B cell (primary cell): ENCODE data around the gene ADARB2. TPM values are rescaled to one million over a fixed set of nuclear protein-coding genes. Genes with fewer than 3 reads are reported as not detected.

ENCODE experiments used
- ATAC-seq: fragments of 200-7000 bp; cut with Tn5 transposase; one replicate; pipeline ENCODE4 v1.10.0; 2021; ENCODE audit warnings: low read depth, mild to moderate bottlenecking, moderate number of reproducible peaks, moderate library complexity
- CTCF ChIA-PET: fragments of 350-600 bp; sonication (Branson Sonifier 250); formaldehyde crosslinking; loops from one replicate; lab custom pipeline; 2021; ENCODE audit warnings: antibody characterized with exemption, inconsistent platforms; lab: Charles Lee
- POLR2A ChIA-PET: fragments of 350-600 bp; sonication (Branson Sonifier 250); formaldehyde crosslinking; loops from one replicate; lab custom pipeline; 2021; ENCODE audit warnings: antibody characterized with exemption; lab: Charles Lee
- DNase-seq: peaks from one replicate; pipeline ENCODE4 v3.0.0; 2013
- H2AFZ ChIP-seq: 2 replicates; pipeline ENCODE4 v1.6.1; 2012; ENCODE audit warnings: mild to moderate bottlenecking, low read depth, low read length; ENCODE audit not compliant: insufficient read depth, poor library complexity, severe bottlenecking
- H3K27ac ChIP-seq, 2 donors: 1 replicate in 1 of 2; 2 replicates in 1 of 2; pipeline ENCODE4 v1.5.1; 2012 to 2013; ENCODE audit warnings: low read length in 2 of 2, mild to moderate bottlenecking in 2 of 2, moderate library complexity in 1 of 2
- H3K27me3 ChIP-seq, 4 experiments: fragments of 200-600 bp in 1 of 4; sonication (generic) in 1 of 4; replicated peaks in 1 of 4; 1 replicate in 2 of 4; 2 replicates in 2 of 4; pipeline versions ENCODE4 v1.6.1 to v1.7.0; 2013 to 2016; ENCODE audit warnings: low read length in 3 of 4, mild to moderate bottlenecking in 2 of 4, mixed read lengths in 1 of 4, moderate library complexity in 1 of 4; ENCODE audit not compliant: insufficient read depth in 4 of 4, control insufficient read depth in 3 of 4; ENCODE audit errors: control extremely low read depth in 1 of 4
- H3K36me3 ChIP-seq, 2 experiments: replicated peaks in 1 of 2; 1 replicate in 1 of 2; 2 replicates in 1 of 2; pipeline versions ENCODE4 v1.6.1 to v1.7.1; 2013; ENCODE audit warnings: low read length in 1 of 2; ENCODE audit not compliant: insufficient read depth in 2 of 2, control insufficient read depth in 1 of 2; ENCODE audit errors: control extremely low read depth in 1 of 2, extremely low read depth in 1 of 2
- H3K4me1 ChIP-seq, 2 donors: fragments of 200-600 bp in 1 of 2; sonication (generic) in 1 of 2; 1 replicate in 1 of 2; 2 replicates in 1 of 2; pipeline versions ENCODE4 v1.5.1 to v1.6.1; 2013 to 2017; ENCODE audit warnings: low read length in 2 of 2; ENCODE audit not compliant: control insufficient read depth in 2 of 2, insufficient read depth in 2 of 2
- H3K4me2 ChIP-seq: replicated peaks from 2 replicates; pipeline ENCODE3; 2012; ENCODE audit warnings: mild to moderate bottlenecking, low read depth, low read length; ENCODE audit not compliant: poor library complexity, severe bottlenecking
- H3K4me3 ChIP-seq, 5 experiments: fragments of 200-600 bp in 1 of 5; sonication (generic) in 1 of 5; 1 replicate in 3 of 5; 2 replicates in 2 of 5; pipeline versions ENCODE4 v1.5.1 to v1.7.0; 2011 to 2016; ENCODE audit warnings: low read length in 4 of 5, mild to moderate bottlenecking in 4 of 5, low read depth in 2 of 5, control low read depth in 1 of 5, moderate library complexity in 1 of 5; ENCODE audit not compliant: insufficient read depth in 1 of 5; ENCODE audit errors: control extremely low read depth in 1 of 5, extremely low read depth in 1 of 5
- H3K79me2 ChIP-seq: fragments of 200-600 bp; sonication (generic); one replicate; pipeline ENCODE4 v1.6.0; 2016; ENCODE audit warnings: low read length; ENCODE audit not compliant: control insufficient read depth, insufficient read depth
- H3K9ac ChIP-seq: fragments of 200-600 bp; sonication (generic); 2 replicates; pipeline ENCODE4 v1.6.1; 2017; ENCODE audit warnings: mild to moderate bottlenecking, low read length, moderate library complexity
- H3K9me3 ChIP-seq, 3 donors: one replicate each; pipeline versions ENCODE4 v1.6.1 to v1.7.1; 2013; ENCODE audit warnings: low read length in 2 of 3; ENCODE audit not compliant: control insufficient read depth in 2 of 3, insufficient read depth in 1 of 3; ENCODE audit errors: control extremely low read depth in 1 of 3
- H4K20me1 ChIP-seq: 2 replicates; pipeline ENCODE4 v1.6.0; 2012; ENCODE audit warnings: mild to moderate bottlenecking, low read length; ENCODE audit not compliant: insufficient read depth, control insufficient read depth, poor library complexity, severe bottlenecking
- H3K27ac Mint-ChIP-seq: one replicate; pipeline ENCODE4 v1.8.0; 2021; ENCODE audit warnings: mixed read lengths
- H3K27me3 Mint-ChIP-seq: one replicate; pipeline ENCODE4 v1.8.0; 2021; ENCODE audit warnings: mixed read lengths
- H3K4me1 Mint-ChIP-seq: one replicate; pipeline ENCODE4 v1.8.0; 2021; ENCODE audit warnings: mixed read lengths
- H3K4me3 Mint-ChIP-seq: one replicate; pipeline ENCODE4 v1.8.0; 2021; ENCODE audit warnings: mixed read lengths
- H3K9me3 Mint-ChIP-seq: one replicate; pipeline ENCODE4 v1.8.0; 2022; ENCODE audit warnings: mixed read lengths; ENCODE audit not compliant: insufficient read depth
- EZH2 ChIP-seq: IDR thresholded peaks from 2 replicates; pipeline ENCODE4 v1.6.1; 2012; ENCODE audit warnings: borderline replicate concordance, low read depth, mild to moderate bottlenecking, moderate library complexity, low read length; ENCODE audit not compliant: insufficient read depth, poor library complexity, severe bottlenecking
- whole genome bisulfite sequencing: methylation state at CpG from one replicate; pipeline ENCODE4 v1.1.5; 2013; ENCODE audit warnings: missing lambda C conversion rate; ENCODE audit not compliant: insufficient coverage; 5-methylcytosine and 5-hydroxymethylcytosine counted together
- intact Hi-C: fragments of 100-400 bp; cut with micrococcal nuclease; formaldehyde crosslinking; loops from one replicate; pipeline ENCODE4 v1.10.0; 2022
- polyA plus RNA-seq: library from polyadenylated mRNA; depleted of rRNA; stranded (reverse); fragments of >200 nt; gene quantifications from 2 replicates; pipeline ENCODE4 v1.2.3, GENCODE V29; 2012
- total RNA-seq, 2 donors: library from RNA; stranded (reverse); fragments of 120-200 nt in 1 of 2; gene quantifications; 1 replicate in 1 of 2; 2 replicates in 1 of 2; pipeline versions ENCODE4 v1.2.3 to v1.2.4, GENCODE V29; 2013 to 2022
- TF ChIP-seq, protein P1 (sequence below): fragments of 200-600 bp; IDR thresholded peaks from one replicate; pipeline ENCODE4 v1.8.0; 2022; ENCODE audit warnings: antibody characterized with exemption, mild to moderate bottlenecking

The ADARB2 gene
- total and polyA plus RNA-seq, 2 donors (not counting 1 experiment from before 2014, with no cell fraction given): 0.13 to 0.96 TPM

GRCh38 chr10:1230592-1231275 is 506.6 kb downstream of the ADARB2 start:
- no peaks in the 10 kb centered on the region for H3K36me3 ChIP-seq
- no peaks in the 10 kb centered on the region for H4K20me1 ChIP-seq
- H3K4me1 ChIP-seq: no peaks in the 10 kb centered on the region
- Mint-ChIP-seq H3K4me3 (no peak overlapping the region), H3K9me3 (no peaks in the 10 kb centered on the region), H3K27me3 (peaks cover 3% of the 10 kb centered on the region), H3K4me1 (no peaks in the 10 kb centered on the region), H3K27ac (no peak overlapping the region)
- no peak overlapping the region for H3K4me3 ChIP-seq
- TF ChIP-seq EZH2: no peak
- TF ChIP-seq, protein P1, sequence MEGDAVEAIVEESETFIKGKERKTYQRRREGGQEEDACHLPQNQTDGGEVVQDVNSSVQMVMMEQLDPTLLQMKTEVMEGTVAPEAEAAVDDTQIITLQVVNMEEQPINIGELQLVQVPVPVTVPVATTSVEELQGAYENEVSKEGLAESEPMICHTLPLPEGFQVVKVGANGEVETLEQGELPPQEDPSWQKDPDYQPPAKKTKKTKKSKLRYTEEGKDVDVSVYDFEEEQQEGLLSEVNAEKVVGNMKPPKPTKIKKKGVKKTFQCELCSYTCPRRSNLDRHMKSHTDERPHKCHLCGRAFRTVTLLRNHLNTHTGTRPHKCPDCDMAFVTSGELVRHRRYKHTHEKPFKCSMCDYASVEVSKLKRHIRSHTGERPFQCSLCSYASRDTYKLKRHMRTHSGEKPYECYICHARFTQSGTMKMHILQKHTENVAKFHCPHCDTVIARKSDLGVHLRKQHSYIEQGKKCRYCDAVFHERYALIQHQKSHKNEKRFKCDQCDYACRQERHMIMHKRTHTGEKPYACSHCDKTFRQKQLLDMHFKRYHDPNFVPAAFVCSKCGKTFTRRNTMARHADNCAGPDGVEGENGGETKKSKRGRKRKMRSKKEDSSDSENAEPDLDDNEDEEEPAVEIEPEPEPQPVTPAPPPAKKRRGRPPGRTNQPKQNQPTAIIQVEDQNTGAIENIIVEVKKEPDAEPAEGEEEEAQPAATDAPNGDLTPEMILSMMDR: no peak
- no peaks in the 10 kb centered on the region for H3K79me2 ChIP-seq
- ChIA-PET POLR2A (no interaction called here), CTCF (no interaction called here)
- no peak overlapping the region for H3K9ac ChIP-seq
- 96% methylated on average over 8 of the region's 9 CpGs for WGBS
- H2AFZ ChIP-seq: no peak overlapping the region
- H3K9me3 ChIP-seq: no peaks in the 10 kb centered on the region
- H3K27me3 ChIP-seq: no peaks in the 10 kb centered on the region
- intact Hi-C loops: no loop called here
- no peak overlapping the region for H3K27ac ChIP-seq
- DNase-seq (no peak), ATAC-seq (no peak)
- H3K4me2 ChIP-seq: no peak overlapping the region

GRCh38 chr10:1230138-1230537 is 507.2 kb downstream of the ADARB2 start:
- no peak for TF ChIP-seq EZH2
- TF ChIP-seq, protein P1: no peak
- Histone ChIP-seq H3K9me3 (no peaks in the 10 kb centered on the region), H3K4me2 (no peak overlapping the region), H3K4me1 (no peaks in the 10 kb centered on the region), H3K27ac (no peak overlapping the region), H3K4me3 (no peak overlapping the region), H3K9ac (no peak overlapping the region), H3K36me3 (no peaks in the 10 kb centered on the region), H3K79me2 (no peaks in the 10 kb centered on the region), H4K20me1 (no peaks in the 10 kb centered on the region), H2AFZ (no peak overlapping the region), H3K27me3 (no peaks in the 10 kb centered on the region)
- no peaks in the 10 kb centered on the region for H3K9me3 Mint-ChIP-seq
- intact Hi-C loops: no loop called here
- no peak overlapping the region for H3K27ac Mint-ChIP-seq
- H3K4me1 Mint-ChIP-seq: no peaks in the 10 kb centered on the region
- 83% methylated on average over 8 of the region's 8 CpGs for WGBS
- no peak for DNase-seq
- no peak overlapping the region for H3K4me3 Mint-ChIP-seq
- peaks cover 3% of the 10 kb centered on the region for H3K27me3 Mint-ChIP-seq
- CTCF ChIA-PET: no interaction called here
- POLR2A ChIA-PET: no interaction called here
- no peak for ATAC-seq
